SU-DHL-6 (cell line): ENCODE measurements around the gene NTNG1.

Experiments used
- H2AFZ ChIP-seq: fragments of 200-600 bp; sonication (generic); 2 replicates; pipeline ENCODE4 v1.6.1; 2014; ENCODE audit warnings: low read depth, mild to moderate bottlenecking, moderate library complexity, mixed read lengths, antibody characterized with exemption, low read length; ENCODE audit not compliant: severe bottlenecking
- H3F3A ChIP-seq: fragments of 200-600 bp; shearing (Covaris generic); 2 replicates; pipeline ENCODE4 v1.6.0; 2016; ENCODE audit warnings: antibody characterized with exemption, mild to moderate bottlenecking; ENCODE audit not compliant: insufficient read depth
- H3K27ac ChIP-seq: fragments of 200-600 bp; sonication (generic); 2 replicates; pipeline ENCODE4 v1.5.1; 2016; ENCODE audit warnings: low read depth, mild to moderate bottlenecking, low read length, moderate library complexity, mixed read lengths
- H3K27me3 ChIP-seq: fragments of 200-600 bp; sonication (generic), shearing (Covaris generic); 2 replicates; pipeline ENCODE4 v1.6.0; 2014; ENCODE audit warnings: mild to moderate bottlenecking, low read length
- H3K36me3 ChIP-seq: fragments of 200-600 bp; sonication (generic); 2 replicates; pipeline ENCODE4 v1.6.1; 2014; ENCODE audit warnings: mild to moderate bottlenecking, low read length, mixed read lengths
- H3K4me2 ChIP-seq: fragments of 300-600, 200-600 bp; shearing (Covaris generic), sonication (generic); 2 replicates; pipeline ENCODE4 v1.6.0; 2014; ENCODE audit warnings: low read length, low read depth, mild to moderate bottlenecking; ENCODE audit not compliant: poor library complexity, severe bottlenecking
- H3K4me3 ChIP-seq: fragments of 200-600 bp; sonication (generic); 2 replicates; pipeline ENCODE4 v1.5.1; 2014; ENCODE audit warnings: antibody characterized with exemption, low read length, mild to moderate bottlenecking, mixed read lengths; ENCODE audit not compliant: insufficient read depth, poor library complexity, severe bottlenecking
- H3K79me2 ChIP-seq: fragments of 200-600 bp; sonication (generic); 2 replicates; pipeline ENCODE4 v1.6.1; 2014; ENCODE audit warnings: mild to moderate bottlenecking, low read length, moderate library complexity; ENCODE audit not compliant: insufficient read depth
- H3K9ac ChIP-seq: fragments of 200-600 bp; sonication (generic); 2 replicates; pipeline ENCODE4 v1.7.0; 2014; ENCODE audit warnings: mild to moderate bottlenecking, low read length
- H3K9me2 ChIP-seq: fragments of 200-600 bp; sonication (generic); replicated peaks from 2 replicates; pipeline ENCODE4 v1.6.1; 2014; ENCODE audit warnings: low read length; ENCODE audit not compliant: insufficient read depth
- H3K9me3 ChIP-seq: fragments of 200-600 bp; sonication (generic); 2 replicates; pipeline ENCODE4 v1.6.1; 2014; ENCODE audit warnings: low read length, mixed read lengths; ENCODE audit not compliant: insufficient read depth
- H4K20me1 ChIP-seq: fragments of 200-600 bp; sonication (generic); 2 replicates; pipeline ENCODE4 v1.6.1; 2014; ENCODE audit warnings: low read depth, mild to moderate bottlenecking, antibody characterized with exemption, low read length, moderate library complexity, mixed read lengths
- EZH2phosphoT487 ChIP-seq: fragments of 200-600 bp; sonication (generic), shearing (Covaris generic); conservative IDR thresholded peaks from 2 replicates; pipeline ENCODE4 v1.6.1; 2018; ENCODE audit warnings: mild to moderate bottlenecking, antibody characterized with exemption, low read length, moderate library complexity, mixed read lengths
- TF ChIP-seq, protein P1 (sequence below): fragments of 200-600 bp; sonication (generic); IDR thresholded peaks from one replicate; pipeline ENCODE4 v1.5.1; 2017; ENCODE audit warnings: antibody characterized with exemption, mild to moderate bottlenecking, low read length, moderate library complexity; ENCODE audit not compliant: insufficient read depth, poor library complexity, severe bottlenecking

The NTNG1 gene

GRCh38 chr1:107451715-107452114 is 310.9 kb downstream of the NTNG1 start:
- Histone ChIP-seq H3F3A (no peaks in the 10 kb centered on the region), H2AFZ (peak overlapping the region; percentile 73), H3K9me2 (no peaks in the 10 kb centered on the region), H3K4me3 (no peak overlapping the region), H4K20me1 (no peaks in the 10 kb centered on the region), H3K27ac (peak overlapping the region; percentile 33; the same call in 1 of the 2 replicates), H3K27me3 (no peaks in the 10 kb centered on the region), H3K79me2 (no peaks in the 10 kb centered on the region), H3K4me2 (peak overlapping the region; percentile 56), H3K9me3 (no peaks in the 10 kb centered on the region), H3K9ac (no peak overlapping the region), H3K36me3 (no peaks in the 10 kb centered on the region)
- TF ChIP-seq EZH2phosphoT487 = no peak
- TF ChIP-seq, protein P1, sequence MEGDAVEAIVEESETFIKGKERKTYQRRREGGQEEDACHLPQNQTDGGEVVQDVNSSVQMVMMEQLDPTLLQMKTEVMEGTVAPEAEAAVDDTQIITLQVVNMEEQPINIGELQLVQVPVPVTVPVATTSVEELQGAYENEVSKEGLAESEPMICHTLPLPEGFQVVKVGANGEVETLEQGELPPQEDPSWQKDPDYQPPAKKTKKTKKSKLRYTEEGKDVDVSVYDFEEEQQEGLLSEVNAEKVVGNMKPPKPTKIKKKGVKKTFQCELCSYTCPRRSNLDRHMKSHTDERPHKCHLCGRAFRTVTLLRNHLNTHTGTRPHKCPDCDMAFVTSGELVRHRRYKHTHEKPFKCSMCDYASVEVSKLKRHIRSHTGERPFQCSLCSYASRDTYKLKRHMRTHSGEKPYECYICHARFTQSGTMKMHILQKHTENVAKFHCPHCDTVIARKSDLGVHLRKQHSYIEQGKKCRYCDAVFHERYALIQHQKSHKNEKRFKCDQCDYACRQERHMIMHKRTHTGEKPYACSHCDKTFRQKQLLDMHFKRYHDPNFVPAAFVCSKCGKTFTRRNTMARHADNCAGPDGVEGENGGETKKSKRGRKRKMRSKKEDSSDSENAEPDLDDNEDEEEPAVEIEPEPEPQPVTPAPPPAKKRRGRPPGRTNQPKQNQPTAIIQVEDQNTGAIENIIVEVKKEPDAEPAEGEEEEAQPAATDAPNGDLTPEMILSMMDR = no peak

DNA sequence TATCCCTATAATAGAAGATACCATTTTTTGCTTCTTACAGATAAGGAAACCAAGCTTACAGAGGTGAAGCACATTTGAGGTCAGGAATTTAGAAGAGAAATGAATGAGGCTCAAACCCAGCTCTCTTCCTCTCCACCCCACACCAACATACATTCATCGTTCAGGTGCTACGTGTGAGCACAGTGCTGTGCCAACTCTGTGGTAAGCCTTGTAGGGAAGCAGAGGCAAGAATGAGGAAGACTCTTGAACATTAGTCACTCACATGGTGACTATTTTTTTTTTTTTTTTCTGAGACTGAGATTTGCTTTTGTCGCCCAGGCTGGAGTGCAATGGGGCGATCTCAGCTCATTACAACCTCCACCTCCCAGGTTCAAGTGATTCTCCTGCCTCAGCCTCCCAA is 314.0 kb downstream of the NTNG1 start:
- H4K20me1 ChIP-seq = no peaks in the 10 kb centered on the region
- no peaks in the 10 kb centered on the region for H3K9me3 ChIP-seq
- no peak overlapping the region for H2AFZ ChIP-seq
- no peaks in the 10 kb centered on the region for H3F3A ChIP-seq
- H3K4me2 ChIP-seq = no peak overlapping the region
- no peaks in the 10 kb centered on the region for H3K36me3 ChIP-seq
- no peak overlapping the region for H3K4me3 ChIP-seq
- no peak overlapping the region for H3K27ac ChIP-seq
- H3K79me2 ChIP-seq = no peaks in the 10 kb centered on the region
- H3K27me3 ChIP-seq = no peaks in the 10 kb centered on the region
- no peak for TF ChIP-seq EZH2phosphoT487
- TF ChIP-seq, protein P1 = no peak
- no peak overlapping the region for H3K9ac ChIP-seq
- no peaks in the 10 kb centered on the region for H3K9me2 ChIP-seq

GRCh38 chr1:107457989-107458388 is 317.1 kb downstream of the NTNG1 start:
- H3K79me2 ChIP-seq = no peaks in the 10 kb centered on the region
- H3K4me2 ChIP-seq = no peak overlapping the region
- H3K9me3 ChIP-seq = no peaks in the 10 kb centered on the region
- H3K27me3 ChIP-seq = no peaks in the 10 kb centered on the region
- no peak overlapping the region for H3K4me3 ChIP-seq
- no peak overlapping the region for H3K27ac ChIP-seq
- H4K20me1 ChIP-seq = no peaks in the 10 kb centered on the region
- no peak overlapping the region for H3K9ac ChIP-seq
- TF ChIP-seq, protein P1 = no peak
- TF ChIP-seq EZH2phosphoT487 = no peak
- no peaks in the 10 kb centered on the region for H3F3A ChIP-seq
- H2AFZ ChIP-seq = no peak overlapping the region
- H3K9me2 ChIP-seq = no peaks in the 10 kb centered on the region
- no peaks in the 10 kb centered on the region for H3K36me3 ChIP-seq
